Measurements from ENCODE around the gene TEX38.

- TF ChIP-seq, protein P1, sequence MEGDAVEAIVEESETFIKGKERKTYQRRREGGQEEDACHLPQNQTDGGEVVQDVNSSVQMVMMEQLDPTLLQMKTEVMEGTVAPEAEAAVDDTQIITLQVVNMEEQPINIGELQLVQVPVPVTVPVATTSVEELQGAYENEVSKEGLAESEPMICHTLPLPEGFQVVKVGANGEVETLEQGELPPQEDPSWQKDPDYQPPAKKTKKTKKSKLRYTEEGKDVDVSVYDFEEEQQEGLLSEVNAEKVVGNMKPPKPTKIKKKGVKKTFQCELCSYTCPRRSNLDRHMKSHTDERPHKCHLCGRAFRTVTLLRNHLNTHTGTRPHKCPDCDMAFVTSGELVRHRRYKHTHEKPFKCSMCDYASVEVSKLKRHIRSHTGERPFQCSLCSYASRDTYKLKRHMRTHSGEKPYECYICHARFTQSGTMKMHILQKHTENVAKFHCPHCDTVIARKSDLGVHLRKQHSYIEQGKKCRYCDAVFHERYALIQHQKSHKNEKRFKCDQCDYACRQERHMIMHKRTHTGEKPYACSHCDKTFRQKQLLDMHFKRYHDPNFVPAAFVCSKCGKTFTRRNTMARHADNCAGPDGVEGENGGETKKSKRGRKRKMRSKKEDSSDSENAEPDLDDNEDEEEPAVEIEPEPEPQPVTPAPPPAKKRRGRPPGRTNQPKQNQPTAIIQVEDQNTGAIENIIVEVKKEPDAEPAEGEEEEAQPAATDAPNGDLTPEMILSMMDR (IDR thresholded peaks at IDR 0.05), result no peak
- TF ChIP-seq EZH2 (IDR thresholded peaks at IDR 0.05; ENCODE audit: borderline replicate concordance, insufficient read depth, low read depth, low read length, poor library complexity, severe bottlenecking), result no peak
Observed at GRCh38 chr1:46703927-46704641, 32.4 kb downstream of the TEX38 start.

Measured in B cell (primary cell).